ENCODE data around the gene IFNAR1.

The IFNAR1 gene

DNA sequence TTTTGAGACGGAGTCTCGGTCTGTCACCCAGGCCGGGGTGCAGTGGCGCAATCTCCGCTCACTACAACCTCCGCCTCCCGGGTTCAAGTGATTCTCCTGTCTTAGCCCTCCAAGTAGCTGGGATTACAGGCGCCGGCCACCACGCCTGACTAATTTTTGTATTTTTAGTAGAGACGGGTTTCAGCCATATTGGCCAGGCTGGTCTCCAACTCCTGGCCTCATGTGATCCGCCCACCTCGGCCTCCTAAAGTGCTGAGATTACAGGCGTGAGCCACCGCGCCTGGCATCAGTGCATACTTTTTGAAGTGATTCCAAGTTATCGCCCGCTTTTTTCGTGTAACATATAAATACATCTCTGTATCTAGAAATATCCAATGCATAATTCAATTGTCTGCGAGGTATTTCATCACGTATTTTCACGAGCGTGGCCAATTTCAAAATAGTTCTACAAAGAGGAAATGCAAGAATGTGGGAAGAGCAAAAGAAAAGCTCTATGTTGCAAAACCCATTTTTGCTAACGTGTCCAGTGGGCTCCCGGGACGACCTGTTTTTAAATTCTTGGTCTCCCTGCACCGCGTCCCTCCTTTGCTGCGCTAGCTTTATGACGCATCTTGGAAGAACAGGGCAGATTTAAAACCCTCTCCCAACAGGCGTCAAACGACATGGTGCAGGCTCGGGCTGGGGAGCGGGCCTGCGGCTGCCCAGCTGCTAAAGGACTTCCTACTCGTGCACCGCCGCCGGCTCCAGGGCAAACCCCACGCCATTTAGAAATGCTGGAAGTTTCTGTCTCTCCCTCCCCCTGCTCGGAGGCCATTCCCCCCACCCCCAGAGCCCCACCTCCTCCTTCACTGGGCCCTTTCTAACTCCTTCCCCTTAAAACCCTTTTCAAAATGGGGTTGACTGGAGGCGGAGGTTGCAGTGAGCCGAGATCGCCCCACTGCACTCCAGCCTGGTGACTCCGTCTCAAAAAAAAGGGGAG is 77.5 kb downstream of the IFNAR1 start:
- DNase-seq (ENCODE audit: low read depth): no peak

GRCh38 chr21:33403128-33403785 is 78.5 kb downstream of the IFNAR1 start, which contains the start of gene IFNGR2:
IFNGR2 (plus strand) TSS chr21:33403413; CDS start chr21:33403544, 131 bp downstream.
- peak; percentile 26 for DNase-seq (ENCODE audit: low read depth)

DNA sequence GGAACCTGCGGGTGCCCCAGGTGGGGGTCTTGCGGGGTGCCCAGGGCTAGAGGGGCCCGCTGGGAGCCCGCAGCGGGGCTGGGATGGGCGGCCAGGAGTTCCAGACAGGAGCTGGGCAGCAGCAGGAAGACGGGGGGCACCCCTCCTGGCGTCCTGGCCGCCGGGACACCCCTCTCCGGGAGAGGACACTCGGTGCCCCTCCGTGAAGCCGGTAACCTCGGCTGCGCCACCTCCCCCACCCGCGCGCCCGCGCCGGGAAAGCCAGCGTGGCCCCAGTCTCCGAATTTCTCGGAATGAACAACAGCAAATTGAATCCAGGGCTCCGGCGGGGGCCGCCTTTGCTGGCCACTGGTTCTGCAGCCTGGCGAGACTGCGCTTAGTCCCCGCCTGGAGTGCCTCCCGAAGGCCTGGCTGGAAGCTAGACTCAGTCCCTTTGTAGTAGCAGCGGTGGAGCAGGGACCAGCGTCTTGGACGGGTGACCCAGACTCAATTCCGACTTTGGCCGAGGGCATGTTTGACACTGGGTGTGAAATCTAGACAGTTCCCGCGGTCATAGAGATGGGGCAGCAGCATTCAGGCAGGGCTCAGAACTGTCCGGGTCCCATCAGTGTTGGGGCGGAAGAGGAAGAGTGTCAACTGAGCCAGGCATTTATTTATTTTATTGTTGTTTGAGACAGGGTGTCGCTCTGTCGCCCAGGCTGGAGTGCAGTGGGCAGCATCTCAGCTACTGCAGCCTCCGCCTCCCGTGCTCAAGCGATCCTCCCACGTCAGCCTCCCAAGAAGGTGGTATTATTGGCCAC is 79.2 kb downstream of the IFNAR1 start:
- no peak for DNase-seq (ENCODE audit: low read depth)

- DNase-seq (ENCODE audit: low read depth): no peak
These were observed 81.7 kb downstream of the IFNAR1 start for GRCh38 chr21:33406493-33406892.

Data from stimulated activated CD8-positive, alpha-beta memory T cell treated with anti-CD3 and anti-CD28 coated beads, Interleukin-4, amount 100 ng/mL, for 24 hours (primary cell).